ENCODE measurements around the gene SCGB1C1.

Gene SCGB1C1

DNA sequence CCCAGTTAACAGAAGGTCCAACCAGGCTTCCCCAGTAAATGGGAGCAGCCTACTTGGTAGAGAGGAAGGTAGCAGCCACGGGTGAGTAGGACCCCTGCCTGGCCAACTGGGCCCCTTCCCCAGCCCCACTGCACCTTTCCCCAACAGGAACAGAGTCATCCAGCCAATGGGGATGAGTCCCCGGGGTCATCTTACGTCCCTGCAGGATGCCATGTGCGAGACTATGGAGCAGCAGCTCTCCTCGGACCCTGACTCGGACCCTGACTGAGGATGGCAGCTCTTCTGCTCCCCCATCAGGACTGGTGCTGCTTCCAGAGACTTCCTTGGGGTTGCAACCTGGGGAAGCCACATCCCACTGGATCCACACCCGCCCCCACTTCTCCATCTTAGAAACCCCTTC lies 21.2 kb downstream of the SCGB1C1 start:
- H3K9ac ChIP-seq (ENCODE audit: low read depth, low read length, poor library complexity, severe bottlenecking), result no peak overlapping the region

GRCh38 chr11:215581-216037 lies 22.7 kb downstream of the SCGB1C1 start:
- Histone ChIP-seq H3K9me2 (replicated peaks; ENCODE audit: low read depth, low read length) (no peaks in the 10 kb centered on the region), H3K4me3 (ENCODE audit: low read length, poor library complexity, severe bottlenecking) (no peak overlapping the region), H3K79me2 (ENCODE audit: insufficient read depth, low read length) (peaks cover 21% of the 10 kb centered on the region), H3K27me3 (ENCODE audit: insufficient read depth, low read length, poor library complexity, severe bottlenecking) (no peaks in the 10 kb centered on the region), H3K36me3 (ENCODE audit: insufficient read depth, low read length) (peaks cover 42% of the 10 kb centered on the region; the same call in 1 of the 2 replicates), H3K9me3 (ENCODE audit: insufficient read depth, low read depth, low read length) (no peaks in the 10 kb centered on the region), H3F3A (ENCODE audit: low read depth) (no peaks in the 10 kb centered on the region), H2AFZ (ENCODE audit: low read length) (no peak overlapping the region), H3K4me2 (ENCODE audit: low read depth, low read length, poor library complexity, severe bottlenecking) (no peak overlapping the region), H4K20me1 (ENCODE audit: insufficient read depth, low read length, poor library complexity, severe bottlenecking) (peaks cover 6% of the 10 kb centered on the region), H3K4me1 (ENCODE audit: insufficient read depth, low read length, poor library complexity, severe bottlenecking) (peaks cover 7% of the 10 kb centered on the region), H3K9ac (ENCODE audit: low read depth, low read length, poor library complexity, severe bottlenecking) (no peak overlapping the region)
- TF ChIP-seq, protein P1, sequence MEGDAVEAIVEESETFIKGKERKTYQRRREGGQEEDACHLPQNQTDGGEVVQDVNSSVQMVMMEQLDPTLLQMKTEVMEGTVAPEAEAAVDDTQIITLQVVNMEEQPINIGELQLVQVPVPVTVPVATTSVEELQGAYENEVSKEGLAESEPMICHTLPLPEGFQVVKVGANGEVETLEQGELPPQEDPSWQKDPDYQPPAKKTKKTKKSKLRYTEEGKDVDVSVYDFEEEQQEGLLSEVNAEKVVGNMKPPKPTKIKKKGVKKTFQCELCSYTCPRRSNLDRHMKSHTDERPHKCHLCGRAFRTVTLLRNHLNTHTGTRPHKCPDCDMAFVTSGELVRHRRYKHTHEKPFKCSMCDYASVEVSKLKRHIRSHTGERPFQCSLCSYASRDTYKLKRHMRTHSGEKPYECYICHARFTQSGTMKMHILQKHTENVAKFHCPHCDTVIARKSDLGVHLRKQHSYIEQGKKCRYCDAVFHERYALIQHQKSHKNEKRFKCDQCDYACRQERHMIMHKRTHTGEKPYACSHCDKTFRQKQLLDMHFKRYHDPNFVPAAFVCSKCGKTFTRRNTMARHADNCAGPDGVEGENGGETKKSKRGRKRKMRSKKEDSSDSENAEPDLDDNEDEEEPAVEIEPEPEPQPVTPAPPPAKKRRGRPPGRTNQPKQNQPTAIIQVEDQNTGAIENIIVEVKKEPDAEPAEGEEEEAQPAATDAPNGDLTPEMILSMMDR (conservative IDR thresholded peaks at IDR 0.05; ENCODE audit: low read length), result no peak
- TF ChIP-seq EZH2phosphoT487 (IDR thresholded peaks at IDR 0.05; ENCODE audit: borderline replicate concordance), result no peak

More for the DNA sequence above, 21.2 kb downstream of the SCGB1C1 start:
- Histone ChIP-seq H3K79me2 (ENCODE audit: insufficient read depth, low read length) (peaks cover 36% of the 10 kb centered on the region), H3K4me1 (ENCODE audit: insufficient read depth, low read length, poor library complexity, severe bottlenecking) (peaks cover 23% of the 10 kb centered on the region), H3K36me3 (ENCODE audit: insufficient read depth, low read length) (peaks cover 45% of the 10 kb centered on the region; the same call in 1 of the 2 replicates), H3K27me3 (ENCODE audit: insufficient read depth, low read length, poor library complexity, severe bottlenecking) (no peaks in the 10 kb centered on the region), H3K4me2 (ENCODE audit: low read depth, low read length, poor library complexity, severe bottlenecking) (no peak overlapping the region), H3F3A (ENCODE audit: low read depth) (no peaks in the 10 kb centered on the region), H3K9me3 (ENCODE audit: insufficient read depth, low read depth, low read length) (no peaks in the 10 kb centered on the region), H3K4me3 (ENCODE audit: low read length, poor library complexity, severe bottlenecking) (no peak overlapping the region), H3K9me2 (replicated peaks; ENCODE audit: low read depth, low read length) (no peaks in the 10 kb centered on the region), H4K20me1 (ENCODE audit: insufficient read depth, low read length, poor library complexity, severe bottlenecking) (peaks cover 21% of the 10 kb centered on the region), H2AFZ (ENCODE audit: low read length) (no peak overlapping the region)
- no peak for TF ChIP-seq EZH2phosphoT487 (IDR thresholded peaks at IDR 0.05; ENCODE audit: borderline replicate concordance)
- TF ChIP-seq, protein P1 (conservative IDR thresholded peaks at IDR 0.05; ENCODE audit: low read length), result no peak

DNA sequence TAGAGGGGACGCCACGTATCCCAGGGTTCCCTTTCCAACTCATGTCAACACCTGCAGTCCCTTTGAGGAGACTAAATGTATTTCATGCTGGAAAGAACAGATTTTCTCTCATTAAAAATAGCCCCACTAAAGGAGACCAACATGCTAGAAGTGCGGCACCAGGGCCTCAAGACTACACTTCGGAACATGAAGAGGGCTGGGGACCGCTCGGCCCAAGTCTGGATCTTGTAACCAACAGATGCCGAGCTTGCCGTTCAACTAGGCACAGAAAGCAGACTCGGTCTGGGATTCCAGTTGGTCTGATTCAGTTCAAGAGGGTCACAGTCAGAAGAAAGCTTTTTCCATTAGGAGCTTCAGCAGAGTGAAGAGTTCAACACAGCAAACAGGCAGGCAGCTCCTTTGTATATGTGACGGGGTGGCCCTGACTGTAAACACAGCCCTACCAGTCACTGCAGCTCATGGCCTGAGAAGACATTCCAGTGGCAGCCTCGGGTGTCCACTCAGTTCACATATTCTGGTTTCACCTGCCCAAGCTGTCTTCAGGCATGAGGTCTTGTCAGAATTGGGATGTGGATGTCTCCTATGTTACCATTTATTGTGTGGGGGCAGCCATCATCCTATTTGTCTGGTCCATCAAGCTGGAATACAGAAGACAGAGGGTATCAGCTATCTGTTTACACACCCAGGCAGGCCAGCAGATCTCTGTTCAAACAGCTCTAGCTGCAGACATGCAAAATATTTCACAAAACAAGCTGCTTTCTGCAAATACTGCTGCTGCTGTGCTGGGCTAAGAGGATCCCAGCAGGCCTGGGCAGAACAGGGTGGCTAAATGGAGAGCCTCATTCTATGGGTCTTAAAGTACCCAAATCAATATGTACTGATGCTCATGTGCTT lies 23.4 kb downstream of the SCGB1C1 start:
- H3F3A ChIP-seq (ENCODE audit: low read depth), result no peaks in the 10 kb centered on the region
- H3K9me2 ChIP-seq (replicated peaks; ENCODE audit: low read depth, low read length), result no peaks in the 10 kb centered on the region
- peaks cover 35% of the 10 kb centered on the region; the same call in 1 of the 2 replicates for H3K36me3 ChIP-seq (ENCODE audit: insufficient read depth, low read length)
- no peaks in the 10 kb centered on the region for H4K20me1 ChIP-seq (ENCODE audit: insufficient read depth, low read length, poor library complexity, severe bottlenecking)
- H3K79me2 ChIP-seq (ENCODE audit: insufficient read depth, low read length), result peaks cover 14% of the 10 kb centered on the region; the same call in 1 of the 2 replicates
- peaks cover under 1% of the 10 kb centered on the region for H3K4me1 ChIP-seq (ENCODE audit: insufficient read depth, low read length, poor library complexity, severe bottlenecking)
- H2AFZ ChIP-seq (ENCODE audit: low read length), result no peak overlapping the region
- no peak overlapping the region for H3K9ac ChIP-seq (ENCODE audit: low read depth, low read length, poor library complexity, severe bottlenecking)
- H3K27me3 ChIP-seq (ENCODE audit: insufficient read depth, low read length, poor library complexity, severe bottlenecking), result no peaks in the 10 kb centered on the region
- H3K9me3 ChIP-seq (ENCODE audit: insufficient read depth, low read depth, low read length), result no peaks in the 10 kb centered on the region
- TF ChIP-seq, protein P1 (conservative IDR thresholded peaks at IDR 0.05; ENCODE audit: low read length), result no peak
- no peak for TF ChIP-seq EZH2phosphoT487 (IDR thresholded peaks at IDR 0.05; ENCODE audit: borderline replicate concordance)
- no peak overlapping the region for H3K4me3 ChIP-seq (ENCODE audit: low read length, poor library complexity, severe bottlenecking)
- H3K4me2 ChIP-seq (ENCODE audit: low read depth, low read length, poor library complexity, severe bottlenecking), result no peak overlapping the region

Measured in Loucy (cell line).